ENCODE results near the gene FES. TPM values are rescaled to one million over a fixed set of nuclear protein-coding genes. Genes with fewer than 3 reads are reported as not detected.

The FES gene
- total and polyA plus RNA-seq, 11 donors: 10.7 to 37.5 (median 15.9) TPM

GRCh38 chr15:90837094-90837493 is 47.2 kb upstream of the FES start:
- no peaks in the 10 kb centered on the region for H3K36me3 ChIP-seq
- intact Hi-C loops (cut with DNase I): loop anchor here in 1 of 10 donors (10.0 kb wide), 1 partner anchor 62 kb away; no protein-coding TSS in a partner anchor
- no peak overlapping the region for H3K27ac ChIP-seq
- no peak for ATAC-seq
- H3K27me3 ChIP-seq: no peaks in the 10 kb centered on the region
- DNase-seq: no peak
- H3K4me3 ChIP-seq: no peak overlapping the region
- TF ChIP-seq CTCF (IDR thresholded peaks at IDR 0.05) (no peak), POLR2A (IDR thresholded peaks at IDR 0.05) (no peak)
- H3K9me3 ChIP-seq: no peaks in the 10 kb centered on the region
- 80 to 85% (median 84%) methylated on average over 11 of the region's 11 CpGs for WGBS, 4 donors
- H3K4me1 ChIP-seq: peaks cover 0 to 40% (median 0%) of the 10 kb centered on the region in 12 donors

GRCh38 chr15:90838139-90838538 is 46.2 kb upstream of the FES start:
- intact Hi-C loops (cut with DNase I): loop anchor here in 1 of 10 donors (10.0 kb wide), 1 partner anchor 63 kb away; no protein-coding TSS in a partner anchor
- peaks cover 0 to 40% (median 0%) of the 10 kb centered on the region in 12 donors for H3K4me1 ChIP-seq
- 71 to 77% (median 74%) methylated on average over 11 to 15 of the region's 15 CpGs for WGBS, 4 donors
- ATAC-seq: no peak
- no peak overlapping the region for H3K4me3 ChIP-seq
- DNase-seq: no peak
- no peaks in the 10 kb centered on the region for H3K36me3 ChIP-seq
- no peaks in the 10 kb centered on the region for H3K27me3 ChIP-seq
- no peak overlapping the region for H3K27ac ChIP-seq
- no peaks in the 10 kb centered on the region for H3K9me3 ChIP-seq
- no peak for TF ChIP-seq CTCF (IDR thresholded peaks at IDR 0.05)
- no peak for TF ChIP-seq POLR2A (IDR thresholded peaks at IDR 0.05)

GRCh38 chr15:90838544-90838943 is 45.8 kb upstream of the FES start:
- H3K4me3 ChIP-seq: no peak overlapping the region
- no peak for ATAC-seq
- H3K27me3 ChIP-seq: no peaks in the 10 kb centered on the region
- H3K36me3 ChIP-seq: no peaks in the 10 kb centered on the region
- peaks cover 0 to 40% (median 0%) of the 10 kb centered on the region in 12 donors for H3K4me1 ChIP-seq
- no peaks in the 10 kb centered on the region for H3K9me3 ChIP-seq
- 89 to 97% (median 90%) methylated on average over 14 to 15 of the region's 15 CpGs for WGBS, 4 donors
- H3K27ac ChIP-seq: no peak overlapping the region
- no peak for DNase-seq
- TF ChIP-seq CTCF (IDR thresholded peaks at IDR 0.05): no peak
- TF ChIP-seq POLR2A (IDR thresholded peaks at IDR 0.05): no peak
- intact Hi-C loops (cut with DNase I): loop anchor here in 1 of 10 donors (10.0 kb wide), 1 partner anchor 64 kb away; no protein-coding TSS in a partner anchor

- Histone ChIP-seq H3K4me3 (peak overlapping the region in 3 of 12 donors; percentile 13 to 45 (median 15)), H3K36me3 (no peaks in the 10 kb centered on the region), H3K9me3 (no peaks in the 10 kb centered on the region), H3K27me3 (no peaks in the 10 kb centered on the region), H3K4me1 (peaks cover 0 to 44% (median 0%) of the 10 kb centered on the region in 12 donors), H3K27ac (peak overlapping the region in 1 of 12 donors; percentile 88)
- DNase-seq (no peak), ATAC-seq (peak; percentile 52 to 75 (median 68))
- TF ChIP-seq CTCF (IDR thresholded peaks at IDR 0.05) (no peak), POLR2A (IDR thresholded peaks at IDR 0.05) (no peak)
- WGBS, 4 donors: 58 to 71% (median 63%) methylated on average over 18 to 19 of the region's 19 CpGs
- intact Hi-C loops (cut with DNase I): loop anchor here in 1 of 10 donors (10.0 kb wide), 1 partner anchor 65 kb away; no protein-coding TSS in a partner anchor
These were observed 44.9 kb upstream of the FES start for GRCh38 chr15:90839187-90840071.
